Kidney (tissue), 14 donors: ENCODE measurements around the gene METRN. TPM values are rescaled to one million over a fixed set of nuclear protein-coding genes. Genes with fewer than 3 reads are reported as not detected.

Source experiments
- DNase-seq, 5 donors: peaks; one replicate each; pipeline ENCODE4 v3.0.0-alpha.2; 2013 to 2020
- FAIRE-seq: peaks from 2 replicates; lab custom pipeline; 2012; peaks lifted over from hg19 to GRCh38; lab: Jason Lieb, UNC
- H3K27ac ChIP-seq, 2 donors: one replicate each; pipeline ENCODE4 v1.7.0; 2013; ENCODE audit warnings: low read depth in 2 of 2, low read length in 2 of 2, inconsistent platforms in 1 of 2
- H3K27me3 ChIP-seq: one replicate; pipeline ENCODE4 v1.7.1; 2013; ENCODE audit warnings: low read length, inconsistent platforms; ENCODE audit not compliant: control insufficient read depth, insufficient read depth
- H3K36me3 ChIP-seq, 3 donors: one replicate each; pipeline versions ENCODE4 v1.7.0 to v1.7.1; 2013; ENCODE audit warnings: low read length in 3 of 3, control low read depth in 1 of 3, inconsistent platforms in 1 of 3; ENCODE audit not compliant: insufficient read depth in 3 of 3, control insufficient read depth in 2 of 3
- H3K4me1 ChIP-seq, 3 donors: one replicate each; pipeline versions ENCODE4 v1.7.0 to v1.7.1; 2013; ENCODE audit warnings: low read length in 3 of 3, inconsistent platforms in 1 of 3, low read depth in 1 of 3; ENCODE audit not compliant: control insufficient read depth in 2 of 3, insufficient read depth in 2 of 3
- H3K4me3 ChIP-seq, 3 donors: one replicate each; pipeline versions ENCODE4 v1.7.0 to v1.8.1; 2013; ENCODE audit warnings: low read length in 3 of 3, control low read depth in 1 of 3, inconsistent platforms in 1 of 3
- H3K9ac ChIP-seq, 3 donors: one replicate each; pipeline versions ENCODE4 v1.7.0 to v1.7.1; 2013; ENCODE audit warnings: low read length in 3 of 3, control low read depth in 1 of 3, inconsistent platforms in 1 of 3
- H3K9me3 ChIP-seq, 3 donors: one replicate each; pipeline versions ENCODE4 v1.7.0 to v1.7.1; 2013; ENCODE audit warnings: low read length in 3 of 3, control low read depth in 1 of 3, inconsistent platforms in 1 of 3; ENCODE audit not compliant: control insufficient read depth in 2 of 3, insufficient read depth in 1 of 3
- intact Hi-C: fragments of 100-400 bp; cut with DNase I; formaldehyde crosslinking; loops from one replicate; pipeline ENCODE4 v1.11.1; 2022
- polyA plus RNA-seq: library from polyadenylated mRNA; stranded (reverse); fragments of 350-450 nt; fragmentation: Illumina TruSeq; extraction: RNeasy Lipid Tissue Mini Kit (QIAGEN cat#74804); gene quantifications from one replicate; pipeline ENCODE4 v1.2.3, GENCODE V29; 2014; ENCODE audit warnings: low read depth, low replicate concordance; ENCODE audit not compliant: insufficient read depth
- total RNA-seq: library from RNA; stranded (reverse); fragmentation: NEBNext Ultra II Directional; extraction: Animal tissue kit (Norgen Biotek cat#: 25700); gene quantifications from one replicate; pipeline ENCODE4 v1.2.1, GENCODE V29; 2021
- TF ChIP-seq, protein P1 (sequence below): IDR thresholded peaks from 3 replicates; pipeline ENCODE4 v1.5.1; 2012; ENCODE audit warnings: mild to moderate bottlenecking, moderate library complexity, borderline replicate concordance; ENCODE audit not compliant: insufficient read depth; ENCODE audit errors: extremely low read depth
- donor health status: control.
- donor health status: control.
- donor health status: control.
- donor health status: control.
- donor health status: control.
- donor health status: DM: yes; HTN: yes; CAD: no.
- donor health status: Normal renal cell carcinoma (clear cell type).

METRN gene
- total and polyA plus RNA-seq, 2 donors from 2014 or later, result 34.9 to 114 TPM

DNA sequence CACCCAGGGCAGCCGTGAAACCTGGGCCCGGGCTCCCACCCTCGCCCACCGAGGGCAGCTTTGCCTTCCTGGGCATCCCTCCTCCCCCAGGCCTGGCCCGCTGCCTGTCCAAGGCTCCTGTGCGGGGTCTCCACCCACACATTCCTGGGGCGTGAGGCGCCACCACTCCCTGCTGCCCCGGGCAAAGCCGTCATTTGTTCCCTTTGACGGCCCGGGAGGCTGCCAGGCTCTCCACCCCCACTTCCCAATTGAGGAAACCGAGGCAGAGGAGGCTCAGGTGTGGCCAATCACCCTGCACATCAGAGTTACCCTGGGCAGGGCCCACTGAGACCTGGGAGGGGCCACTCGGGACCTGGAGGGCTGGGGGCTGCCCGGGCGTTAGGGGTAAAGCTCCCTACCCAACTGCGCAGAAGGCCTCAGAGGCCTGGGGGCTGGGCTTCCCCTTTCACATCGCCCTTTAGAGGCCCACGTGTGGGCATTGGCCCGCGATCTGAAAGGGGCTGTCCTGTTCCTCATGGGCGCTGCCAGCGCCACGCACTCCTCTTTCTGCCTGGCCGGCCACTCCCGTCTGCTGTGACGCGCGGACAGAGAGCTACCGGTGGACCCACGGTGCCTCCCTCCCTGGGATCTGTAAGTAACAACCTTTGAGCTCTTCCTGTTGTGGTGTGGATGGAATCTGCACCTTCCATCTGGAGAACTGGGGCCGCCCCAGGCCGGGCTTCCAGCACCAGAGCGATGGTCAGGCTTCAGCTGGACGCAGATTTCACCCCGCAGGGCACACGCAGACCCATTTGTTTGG, 45.8 kb downstream of the METRN start, which contains the start of gene MSLN:
Gene MSLN, plus strand, starts transcription at position 190 of the 799 bp plus-strand sequence. CDS start 1,947 bp downstream, outside the sequence.
- no peak within 1 kb of the TSS for H3K4me3 ChIP-seq
- no peak within 1 kb of the TSS for H3K27ac ChIP-seq
- no peak for FAIRE-seq
- TF ChIP-seq, protein P1, sequence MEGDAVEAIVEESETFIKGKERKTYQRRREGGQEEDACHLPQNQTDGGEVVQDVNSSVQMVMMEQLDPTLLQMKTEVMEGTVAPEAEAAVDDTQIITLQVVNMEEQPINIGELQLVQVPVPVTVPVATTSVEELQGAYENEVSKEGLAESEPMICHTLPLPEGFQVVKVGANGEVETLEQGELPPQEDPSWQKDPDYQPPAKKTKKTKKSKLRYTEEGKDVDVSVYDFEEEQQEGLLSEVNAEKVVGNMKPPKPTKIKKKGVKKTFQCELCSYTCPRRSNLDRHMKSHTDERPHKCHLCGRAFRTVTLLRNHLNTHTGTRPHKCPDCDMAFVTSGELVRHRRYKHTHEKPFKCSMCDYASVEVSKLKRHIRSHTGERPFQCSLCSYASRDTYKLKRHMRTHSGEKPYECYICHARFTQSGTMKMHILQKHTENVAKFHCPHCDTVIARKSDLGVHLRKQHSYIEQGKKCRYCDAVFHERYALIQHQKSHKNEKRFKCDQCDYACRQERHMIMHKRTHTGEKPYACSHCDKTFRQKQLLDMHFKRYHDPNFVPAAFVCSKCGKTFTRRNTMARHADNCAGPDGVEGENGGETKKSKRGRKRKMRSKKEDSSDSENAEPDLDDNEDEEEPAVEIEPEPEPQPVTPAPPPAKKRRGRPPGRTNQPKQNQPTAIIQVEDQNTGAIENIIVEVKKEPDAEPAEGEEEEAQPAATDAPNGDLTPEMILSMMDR, result no peak
- H3K27me3 ChIP-seq, result no peaks in the 10 kb centered on the region
- H3K9ac ChIP-seq, result no peak within 1 kb of the TSS
- H3K36me3 ChIP-seq, result no peaks in the 10 kb centered on the region
- H3K4me1 ChIP-seq, result no peaks in the 10 kb centered on the region
- intact Hi-C loops, result no loop called here
- H3K9me3 ChIP-seq, result no peaks in the 10 kb centered on the region
- DNase-seq, result peak; percentile 64 to 78 (median 70)

DNA sequence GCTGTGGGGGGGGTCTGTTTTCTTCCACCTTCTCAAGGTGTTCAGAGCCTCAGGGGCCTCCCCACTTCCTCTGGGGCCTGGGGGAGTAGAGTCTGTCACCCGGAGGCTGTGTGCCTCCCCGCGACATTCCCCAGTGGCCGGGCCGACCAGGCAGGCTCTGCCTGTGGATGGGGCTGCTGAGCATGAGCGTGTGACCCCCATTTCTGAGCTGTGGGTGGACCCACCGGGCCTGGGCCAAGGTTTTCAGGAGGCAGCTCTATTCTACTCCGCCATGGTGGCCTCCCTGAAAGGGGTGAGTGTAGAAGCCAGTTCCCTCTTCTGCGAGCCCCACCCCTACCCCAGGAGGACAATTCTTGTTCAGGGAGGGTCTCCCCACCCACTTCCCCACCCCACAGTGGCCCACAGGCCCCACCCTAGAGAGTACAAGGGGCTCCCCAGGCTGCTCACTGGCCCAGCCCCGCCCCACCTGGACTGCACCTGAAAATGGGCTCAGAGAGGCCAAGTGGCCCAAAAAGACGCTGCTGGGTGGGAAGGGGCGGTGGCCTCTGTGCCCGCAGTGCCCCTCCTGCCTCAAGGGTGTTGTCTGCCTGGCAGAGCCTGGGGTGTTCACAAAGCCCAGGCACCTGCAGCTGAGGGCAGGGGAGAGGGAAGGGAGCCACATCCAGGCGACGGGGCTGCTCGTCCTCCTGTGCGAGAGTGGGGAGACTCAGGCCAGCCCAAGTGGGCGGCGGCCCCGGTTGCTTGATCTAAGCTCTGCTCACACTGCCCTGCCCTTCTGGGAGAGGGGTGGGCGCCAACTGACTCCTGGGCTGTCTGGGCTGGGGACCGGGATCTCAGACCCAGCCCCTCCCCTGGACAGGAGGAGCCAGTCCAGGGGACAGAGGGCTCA, 47.0 kb downstream of the METRN start:
- Histone ChIP-seq H3K4me3 (no peak overlapping the region), H3K27ac (no peak overlapping the region), H3K4me1 (no peaks in the 10 kb centered on the region), H3K9me3 (no peaks in the 10 kb centered on the region), H3K36me3 (no peaks in the 10 kb centered on the region), H3K27me3 (no peaks in the 10 kb centered on the region), H3K9ac (no peak overlapping the region)
- intact Hi-C loops, result no loop called here
- TF ChIP-seq, protein P1, result no peak
- no peak for FAIRE-seq
- peak in 2 of 5 donors; percentile 56 to 70 for DNase-seq

DNA sequence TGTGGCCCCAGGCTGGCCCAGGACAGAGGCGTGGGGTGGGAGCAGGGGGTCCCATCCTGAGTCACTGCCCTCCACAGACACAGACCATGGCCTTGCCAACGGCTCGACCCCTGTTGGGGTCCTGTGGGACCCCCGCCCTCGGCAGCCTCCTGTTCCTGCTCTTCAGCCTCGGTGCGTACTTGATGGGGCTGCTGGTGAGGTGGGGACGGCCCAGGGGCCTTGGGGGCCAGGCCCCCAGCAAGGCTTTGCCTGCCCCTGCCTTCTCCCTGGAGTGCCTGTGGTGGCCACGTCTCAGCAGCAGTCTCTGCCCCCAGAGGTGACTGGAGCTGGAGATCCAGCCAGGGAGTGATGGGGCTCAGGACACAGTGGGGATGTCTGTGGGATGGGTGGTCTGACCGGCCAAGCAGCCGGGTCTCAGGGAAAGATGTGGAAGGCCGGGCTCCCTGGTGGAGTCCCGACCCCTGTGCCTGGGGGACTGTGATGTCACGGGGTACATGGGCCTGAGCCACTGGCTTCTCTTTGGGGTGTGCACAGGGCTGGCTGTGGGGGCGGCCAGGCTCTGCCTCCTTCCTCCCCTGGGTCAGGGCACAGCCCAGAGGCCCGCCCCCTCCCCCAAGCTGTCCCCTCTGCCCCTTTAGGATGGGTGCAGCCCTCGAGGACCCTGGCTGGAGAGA, 47.8 kb downstream of the METRN start:
- Histone ChIP-seq H3K27me3 (no peaks in the 10 kb centered on the region), H3K36me3 (no peaks in the 10 kb centered on the region), H3K27ac (no peak overlapping the region), H3K9ac (no peak overlapping the region), H3K4me1 (no peaks in the 10 kb centered on the region), H3K9me3 (no peaks in the 10 kb centered on the region), H3K4me3 (no peak overlapping the region)
- FAIRE-seq (no peak), DNase-seq (peak in 2 of 5 donors; percentile 42 to 66)
- intact Hi-C loops, result no loop called here
- TF ChIP-seq, protein P1, result no peak
